Measurements from ENCODE around the gene CCDC50. TPM values are rescaled to one million over a fixed set of nuclear protein-coding genes. Genes with fewer than 3 reads are reported as not detected.
A peak's percentile ranks its signal among the peaks of the same experiment; 100 is the strongest.

CCDC50 gene
- total RNA-seq, 1 experiment from 2014 or later: 106 TPM

DNA sequence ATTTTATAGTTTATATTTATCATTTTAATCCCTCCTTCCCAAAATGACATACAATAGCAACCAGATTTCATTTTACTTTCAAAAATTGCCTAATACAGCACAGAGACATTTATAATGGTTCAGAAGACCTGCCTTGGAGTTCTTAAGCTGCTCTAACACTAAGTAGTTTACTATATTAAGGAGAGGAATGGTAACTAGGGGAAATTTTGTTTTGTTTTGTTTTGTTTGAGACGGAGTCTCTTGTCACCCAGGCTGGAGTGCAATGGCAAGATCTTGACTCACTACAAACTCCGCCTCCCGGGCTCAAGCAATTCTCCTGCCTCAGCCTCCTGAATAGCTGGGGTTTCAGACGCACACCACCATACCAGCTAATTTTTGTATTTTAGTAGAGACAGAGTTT, 22.8 kb upstream of the CCDC50 start:
- H3K4me2 ChIP-seq: no peak overlapping the region
- no peak overlapping the region for H3K27ac ChIP-seq
- BruUV-seq (replicated peaks): no TSS peak
- CTCF ChIA-PET: no interaction called here
- no peaks in the 10 kb centered on the region for H3K9me3 ChIP-seq (ENCODE audit: insufficient read depth, low read depth)
- no peaks in the 10 kb centered on the region for H3K4me1 ChIP-seq (replicated peaks; ENCODE audit: insufficient read depth)
- DNase-seq: no peak
- H3K79me2 ChIP-seq (ENCODE audit: low read depth): no peaks in the 10 kb centered on the region
- H3K36me3 ChIP-seq (ENCODE audit: low read depth): no peaks in the 10 kb centered on the region
- no peaks in the 10 kb centered on the region for H3F3A ChIP-seq (ENCODE audit: insufficient read depth, low read depth)
- no peaks in the 10 kb centered on the region for H3K9me2 ChIP-seq (ENCODE audit: insufficient read depth)
- intact Hi-C loops (cut with micrococcal nuclease; ENCODE audit: unreplicated experiment): no loop called here
- no peaks in the 10 kb centered on the region for H3K27me3 ChIP-seq (ENCODE audit: insufficient read depth, low read depth)
- no peaks in the 10 kb centered on the region for H4K20me1 ChIP-seq (ENCODE audit: insufficient read depth)
- no peak for TF ChIP-seq EZH2 (IDR thresholded peaks at IDR 0.05; ENCODE audit: low read depth)
- TF ChIP-seq, protein P1, sequence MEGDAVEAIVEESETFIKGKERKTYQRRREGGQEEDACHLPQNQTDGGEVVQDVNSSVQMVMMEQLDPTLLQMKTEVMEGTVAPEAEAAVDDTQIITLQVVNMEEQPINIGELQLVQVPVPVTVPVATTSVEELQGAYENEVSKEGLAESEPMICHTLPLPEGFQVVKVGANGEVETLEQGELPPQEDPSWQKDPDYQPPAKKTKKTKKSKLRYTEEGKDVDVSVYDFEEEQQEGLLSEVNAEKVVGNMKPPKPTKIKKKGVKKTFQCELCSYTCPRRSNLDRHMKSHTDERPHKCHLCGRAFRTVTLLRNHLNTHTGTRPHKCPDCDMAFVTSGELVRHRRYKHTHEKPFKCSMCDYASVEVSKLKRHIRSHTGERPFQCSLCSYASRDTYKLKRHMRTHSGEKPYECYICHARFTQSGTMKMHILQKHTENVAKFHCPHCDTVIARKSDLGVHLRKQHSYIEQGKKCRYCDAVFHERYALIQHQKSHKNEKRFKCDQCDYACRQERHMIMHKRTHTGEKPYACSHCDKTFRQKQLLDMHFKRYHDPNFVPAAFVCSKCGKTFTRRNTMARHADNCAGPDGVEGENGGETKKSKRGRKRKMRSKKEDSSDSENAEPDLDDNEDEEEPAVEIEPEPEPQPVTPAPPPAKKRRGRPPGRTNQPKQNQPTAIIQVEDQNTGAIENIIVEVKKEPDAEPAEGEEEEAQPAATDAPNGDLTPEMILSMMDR (conservative IDR thresholded peaks at IDR 0.05): no peak
- POLR2A ChIA-PET (ENCODE audit: unreplicated experiment): no interaction called here
- no peak overlapping the region for H3K4me3 ChIP-seq
- H2AFZ ChIP-seq: no peak overlapping the region

DNA sequence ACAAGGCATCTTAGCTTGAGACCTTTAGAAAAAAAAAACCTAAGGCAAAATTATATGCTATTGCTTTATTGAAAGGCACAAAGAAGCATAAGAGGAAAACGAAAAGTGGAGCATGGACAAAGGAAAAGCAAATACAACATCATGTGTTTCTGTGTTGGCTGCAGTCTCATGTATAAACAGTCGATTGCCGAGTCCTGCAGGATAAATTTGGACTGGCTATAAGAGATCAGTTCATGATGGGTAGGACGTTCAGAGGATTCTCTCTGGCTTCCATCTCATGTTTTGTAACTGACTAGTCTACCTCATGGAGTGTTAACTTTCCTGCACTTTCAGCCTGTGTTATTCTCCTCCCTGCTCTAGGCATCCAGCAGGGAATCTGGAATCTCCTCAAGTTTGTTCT, 21.9 kb upstream of the CCDC50 start:
- H3F3A ChIP-seq (ENCODE audit: insufficient read depth, low read depth): no peaks in the 10 kb centered on the region
- CTCF ChIA-PET: no interaction called here
- H3K4me3 ChIP-seq: no peak overlapping the region
- H3K27me3 ChIP-seq (ENCODE audit: insufficient read depth, low read depth): no peaks in the 10 kb centered on the region
- H3K9me2 ChIP-seq (ENCODE audit: insufficient read depth): no peaks in the 10 kb centered on the region
- no peaks in the 10 kb centered on the region for H4K20me1 ChIP-seq (ENCODE audit: insufficient read depth)
- H3K27ac ChIP-seq: no peak overlapping the region
- POLR2A ChIA-PET (ENCODE audit: unreplicated experiment): no interaction called here
- no peaks in the 10 kb centered on the region for H3K36me3 ChIP-seq (ENCODE audit: low read depth)
- H2AFZ ChIP-seq: no peak overlapping the region
- no TSS peak for BruUV-seq (replicated peaks)
- H3K4me2 ChIP-seq: no peak overlapping the region
- no peak for TF ChIP-seq EZH2 (IDR thresholded peaks at IDR 0.05; ENCODE audit: low read depth)
- TF ChIP-seq, protein P1 (conservative IDR thresholded peaks at IDR 0.05): no peak
- H3K9me3 ChIP-seq (ENCODE audit: insufficient read depth, low read depth): no peaks in the 10 kb centered on the region
- intact Hi-C loops (cut with micrococcal nuclease; ENCODE audit: unreplicated experiment): no loop called here
- no peaks in the 10 kb centered on the region for H3K4me1 ChIP-seq (replicated peaks; ENCODE audit: insufficient read depth)
- H3K79me2 ChIP-seq (ENCODE audit: low read depth): no peaks in the 10 kb centered on the region
- peak in 1 of 2 experiments; percentile 25 for DNase-seq

DNA sequence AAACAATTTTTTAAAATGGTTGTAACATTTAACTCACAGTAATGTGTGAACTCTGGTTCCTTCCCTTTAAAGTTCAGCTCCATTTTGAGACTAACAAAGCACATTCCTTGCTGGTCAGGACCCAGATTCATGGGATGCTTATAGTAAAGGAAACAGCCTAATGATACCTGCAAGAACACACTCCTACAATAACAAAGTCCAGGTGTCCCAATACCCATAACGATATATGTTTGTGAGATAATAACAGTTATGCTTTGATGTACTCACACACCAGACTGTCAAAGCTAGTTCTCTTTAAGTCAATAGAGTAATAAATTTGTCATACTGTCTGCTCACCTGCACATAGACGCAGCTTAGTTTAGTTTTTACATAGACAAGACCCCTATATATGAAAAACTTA, 15.9 kb upstream of the CCDC50 start:
- Histone ChIP-seq H4K20me1 (ENCODE audit: insufficient read depth) (no peaks in the 10 kb centered on the region), H3K9me2 (ENCODE audit: insufficient read depth) (no peaks in the 10 kb centered on the region), H3F3A (ENCODE audit: insufficient read depth, low read depth) (no peaks in the 10 kb centered on the region), H3K4me1 (replicated peaks; ENCODE audit: insufficient read depth) (no peaks in the 10 kb centered on the region), H2AFZ (no peak overlapping the region), H3K4me3 (no peak overlapping the region), H3K27me3 (ENCODE audit: insufficient read depth, low read depth) (no peaks in the 10 kb centered on the region), H3K27ac (no peak overlapping the region), H3K36me3 (ENCODE audit: low read depth) (no peaks in the 10 kb centered on the region), H3K4me2 (no peak overlapping the region), H3K79me2 (ENCODE audit: low read depth) (no peaks in the 10 kb centered on the region), H3K9me3 (ENCODE audit: insufficient read depth, low read depth) (no peaks in the 10 kb centered on the region)
- BruUV-seq (replicated peaks): no TSS peak
- peak in 1 of 2 experiments; percentile 25 for DNase-seq
- ChIA-PET CTCF (interaction anchor here (0.7 kb wide), 1 partner anchor 624 kb away, joined by 6 read pairs; no protein-coding TSS in a partner anchor), POLR2A (ENCODE audit: unreplicated experiment) (interaction anchor here (0.6 kb wide), 1 partner anchor 367 kb away, joined by 3 read pairs; no protein-coding TSS in a partner anchor)
- intact Hi-C loops (cut with micrococcal nuclease; ENCODE audit: unreplicated experiment): no loop called here
- no peak for TF ChIP-seq EZH2 (IDR thresholded peaks at IDR 0.05; ENCODE audit: low read depth)
- TF ChIP-seq, protein P1 (conservative IDR thresholded peaks at IDR 0.05): no peak

All from PC-9 (cell line).